NCI-H748 treated with DMSO at 0.1 percent for 48 hours (cell line): ENCODE data around the gene SPDYC.
"Not testable (repeated sequence)": the region's sequence is repeated elsewhere in the genome, so short reads cannot be mapped to it uniquely, and the experiment has no call there.

Experiments used
- DNase-seq: peaks from one replicate; lab custom pipeline; 2025; lab: John Stamatoyannopoulos, UW

Gene SPDYC

DNA sequence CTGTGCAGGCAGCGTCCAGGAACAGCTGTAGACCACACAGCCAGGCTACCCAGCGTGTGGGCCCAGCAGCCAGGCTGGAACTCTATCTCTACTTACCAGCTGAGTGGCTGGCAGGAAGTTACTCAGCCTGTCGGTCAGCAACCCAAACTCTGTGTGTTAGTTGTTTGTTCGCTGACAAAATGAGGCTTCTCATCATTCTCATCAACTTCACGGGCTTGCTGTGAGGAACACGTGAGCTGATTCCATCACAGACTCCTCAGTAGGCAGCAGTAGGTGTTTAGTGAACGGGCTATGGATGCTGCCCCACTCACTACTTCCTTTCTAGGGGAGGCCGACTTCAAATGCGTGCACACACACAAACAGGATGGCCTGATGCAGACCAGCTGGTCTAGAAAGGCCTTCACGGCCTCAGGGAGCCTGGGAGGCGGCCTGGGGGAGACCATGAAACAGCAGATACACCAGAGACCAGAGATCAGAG, 830 bp upstream of the SPDYC start:
- DNase-seq, result no peak

- no peak for DNase-seq
Measured at GRCh38 chr11:65172600-65172999, 2.6 kb downstream of the SPDYC start.

- DNase-seq, result not testable (repeated sequence)
Measured at GRCh38 chr11:65174571-65175010, 4.6 kb downstream of the SPDYC start.

GRCh38 chr11:65180877-65181568, 11.0 kb downstream of the SPDYC start:
- peak; percentile 26 for DNase-seq

GRCh38 chr11:65181569-65182257, 11.7 kb downstream of the SPDYC start, which contains the start of gene CAPN1:
Gene CAPN1 (plus strand): TSS chr11:65181928. CDS start chr11:65182702, 774 bp downstream.
- peak; percentile 37 for DNase-seq

DNA sequence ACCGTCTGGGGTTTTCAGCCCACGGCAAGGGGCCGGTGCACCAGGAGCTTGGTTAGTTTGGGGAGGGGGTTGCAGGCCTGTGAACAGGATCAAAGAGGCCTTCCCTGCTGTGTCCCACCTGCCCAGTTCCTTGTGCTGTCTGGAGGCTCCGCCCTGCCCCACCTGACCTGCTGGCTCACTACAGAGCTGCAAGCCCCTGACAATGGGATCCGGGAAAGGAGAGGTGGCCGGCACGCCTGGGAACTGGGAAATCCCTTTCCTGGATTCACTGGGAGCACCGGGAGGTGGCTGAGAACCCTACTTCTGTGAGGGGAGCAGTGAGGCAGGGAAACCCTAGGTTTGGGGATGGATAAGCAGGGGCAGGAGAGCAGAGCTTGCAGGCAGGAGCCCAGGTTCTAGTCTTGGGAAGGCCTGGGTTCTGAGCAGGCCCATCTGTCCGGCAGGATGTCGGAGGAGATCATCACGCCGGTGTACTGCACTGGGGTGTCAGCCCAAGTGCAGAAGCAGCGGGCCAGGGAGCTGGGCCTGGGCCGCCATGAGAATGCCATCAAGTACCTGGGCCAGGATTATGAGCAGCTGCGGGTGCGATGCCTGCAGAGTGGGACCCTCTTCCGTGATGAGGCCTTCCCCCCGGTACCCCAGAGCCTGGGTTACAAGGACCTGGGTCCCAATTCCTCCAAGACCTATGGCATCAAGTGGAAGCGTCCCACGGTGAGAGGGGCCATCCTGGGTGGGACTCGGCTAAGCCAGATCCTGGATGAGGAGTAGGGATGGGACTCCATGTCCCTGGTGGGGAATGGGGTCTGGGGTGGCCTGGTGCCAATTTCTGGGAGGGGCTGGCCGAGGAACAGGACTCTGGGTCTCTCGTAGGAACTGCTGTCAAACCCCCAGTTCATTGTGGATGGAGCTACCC, 12.5 kb downstream of the SPDYC start:
- DNase-seq, result peak; percentile 18

- no peak for DNase-seq
Measured at GRCh38 chr11:65183201-65183891, 13.3 kb downstream of the SPDYC start.

- DNase-seq, result no peak
Measured at GRCh38 chr11:65184146-65184545, 14.1 kb downstream of the SPDYC start.

- no peak for DNase-seq
Measured at GRCh38 chr11:65185171-65185570, 15.1 kb downstream of the SPDYC start.

DNA sequence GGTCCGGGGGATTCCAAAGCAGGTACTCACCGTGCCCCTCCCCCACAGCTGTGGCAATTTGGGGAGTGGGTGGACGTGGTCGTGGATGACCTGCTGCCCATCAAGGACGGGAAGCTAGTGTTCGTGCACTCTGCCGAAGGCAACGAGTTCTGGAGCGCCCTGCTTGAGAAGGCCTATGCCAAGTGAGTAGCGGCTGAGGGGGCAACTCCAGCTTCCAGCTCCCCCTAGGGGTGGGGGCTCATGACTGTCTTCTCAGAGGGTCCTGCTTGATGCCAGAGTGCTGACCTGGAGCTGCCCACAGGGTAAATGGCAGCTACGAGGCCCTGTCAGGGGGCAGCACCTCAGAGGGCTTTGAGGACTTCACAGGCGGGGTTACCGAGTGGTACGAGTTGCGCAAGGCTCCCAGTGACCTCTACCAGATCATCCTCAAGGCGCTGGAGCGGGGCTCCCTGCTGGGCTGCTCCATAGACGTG, 15.9 kb downstream of the SPDYC start:
- DNase-seq, result no peak

DNA sequence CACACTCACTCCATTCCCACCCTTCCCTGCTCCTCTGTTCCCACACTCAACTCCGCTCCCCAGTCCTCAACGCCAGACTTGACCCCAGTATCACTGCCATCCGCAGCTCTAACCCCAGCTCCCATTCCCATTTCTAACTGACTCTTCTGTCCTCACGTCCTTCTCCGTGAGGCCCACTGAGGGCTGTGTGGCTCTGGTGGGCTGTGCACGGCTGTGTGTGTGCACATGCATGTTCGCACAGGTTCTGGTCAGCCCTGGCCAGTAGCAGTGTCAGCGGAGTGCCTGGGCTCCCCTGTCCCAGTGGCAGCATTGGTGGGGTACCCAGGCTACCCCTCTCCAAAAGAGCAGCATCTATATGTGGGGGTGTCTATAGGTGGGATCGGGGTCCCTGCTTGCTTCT, 16.7 kb downstream of the SPDYC start:
- DNase-seq, result no peak

GRCh38 chr11:65187146-65187675, 17.2 kb downstream of the SPDYC start:
- no peak for DNase-seq

DNA sequence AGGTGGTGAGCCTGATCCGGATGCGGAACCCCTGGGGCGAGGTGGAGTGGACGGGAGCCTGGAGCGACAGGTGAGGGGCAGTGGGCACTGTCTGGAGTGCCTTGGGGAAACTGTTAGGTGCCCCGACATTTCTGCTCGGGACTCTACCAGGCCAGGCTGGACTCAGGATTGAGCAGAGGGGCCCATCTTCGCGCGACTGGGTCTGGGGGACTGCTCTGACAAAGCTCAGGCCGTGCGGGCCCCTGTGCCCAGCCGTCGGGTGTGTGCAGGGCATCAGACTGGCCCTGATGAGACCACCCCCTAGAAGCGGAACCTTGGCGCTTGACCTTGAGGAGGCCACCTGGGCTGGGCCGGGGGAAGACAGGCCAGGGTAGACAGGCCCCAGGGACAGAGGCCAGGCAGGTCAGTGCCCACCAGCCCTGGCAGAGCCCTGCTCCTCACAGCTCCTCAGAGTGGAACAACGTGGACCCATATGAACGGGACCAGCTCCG, 18.0 kb downstream of the SPDYC start:
- no peak for DNase-seq

GRCh38 chr11:65188486-65188885, 18.5 kb downstream of the SPDYC start:
- no peak for DNase-seq

DNA sequence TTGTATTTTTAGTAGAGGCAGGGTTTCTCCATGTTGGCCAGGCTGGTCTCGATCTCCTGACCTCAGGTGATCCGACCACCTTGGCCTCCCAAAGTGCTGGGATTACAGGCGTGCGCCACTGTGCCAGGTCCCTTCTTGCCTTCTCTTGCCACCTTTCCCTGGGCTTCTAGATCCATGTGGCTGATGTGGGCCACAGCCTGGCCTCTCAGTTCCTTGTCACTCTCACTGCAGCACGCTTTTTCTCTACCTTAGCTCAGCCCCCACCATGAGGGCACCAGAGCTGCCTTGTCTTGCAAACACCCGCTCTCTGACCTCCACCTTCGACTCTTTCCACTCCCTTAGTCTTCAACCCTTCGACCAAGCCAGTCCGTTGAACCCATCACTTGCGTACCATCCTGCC, 19.2 kb downstream of the SPDYC start:
- no peak for DNase-seq

GRCh38 chr11:65194564-65194963, 24.5 kb downstream of the SPDYC start:
- DNase-seq, result no peak

GRCh38 chr11:65204143-65204542, 34.1 kb downstream of the SPDYC start:
- DNase-seq, result no peak

DNA sequence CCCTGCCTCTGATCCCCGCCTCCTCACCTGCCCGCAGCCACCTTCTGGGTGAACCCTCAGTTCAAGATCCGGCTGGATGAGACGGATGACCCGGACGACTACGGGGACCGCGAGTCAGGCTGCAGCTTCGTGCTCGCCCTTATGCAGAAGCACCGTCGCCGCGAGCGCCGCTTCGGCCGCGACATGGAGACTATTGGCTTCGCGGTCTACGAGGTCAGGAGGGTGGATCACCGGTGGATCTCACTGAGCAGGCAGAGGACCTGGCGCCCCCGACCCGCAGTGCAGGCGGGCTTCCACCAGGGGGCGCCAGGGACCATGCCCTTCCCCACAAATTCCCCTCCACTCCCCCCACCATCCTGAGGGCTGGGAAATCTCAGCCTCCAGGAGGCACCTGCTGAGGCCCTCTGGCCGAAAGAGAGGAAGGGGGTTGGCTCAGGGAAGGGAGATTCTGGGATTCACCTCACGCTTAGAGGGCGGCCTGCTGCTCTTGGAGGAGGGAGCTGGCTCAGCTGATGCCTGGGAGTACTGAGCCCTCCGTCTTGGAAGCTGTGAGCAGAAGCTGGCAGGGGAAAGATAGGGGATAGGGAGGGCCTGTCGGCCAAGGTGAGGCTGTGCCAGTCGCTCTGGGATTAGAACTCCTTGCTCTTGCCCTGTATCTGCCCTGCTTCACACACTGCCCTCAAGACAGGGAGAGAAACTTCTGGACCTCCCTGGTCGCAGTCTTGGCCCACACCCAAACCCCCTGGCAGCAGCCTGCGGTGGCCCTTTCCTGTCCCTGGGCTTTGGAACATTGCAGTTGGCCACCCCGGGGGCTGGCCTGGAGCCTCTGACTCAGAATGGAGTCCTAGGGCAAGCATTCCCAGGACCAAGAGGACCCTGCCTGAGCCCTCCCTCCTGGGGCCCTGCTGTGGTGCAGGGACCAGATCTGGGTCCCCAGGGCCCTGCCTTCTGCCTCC, 34.9 kb downstream of the SPDYC start:
- DNase-seq, result no peak

DNA sequence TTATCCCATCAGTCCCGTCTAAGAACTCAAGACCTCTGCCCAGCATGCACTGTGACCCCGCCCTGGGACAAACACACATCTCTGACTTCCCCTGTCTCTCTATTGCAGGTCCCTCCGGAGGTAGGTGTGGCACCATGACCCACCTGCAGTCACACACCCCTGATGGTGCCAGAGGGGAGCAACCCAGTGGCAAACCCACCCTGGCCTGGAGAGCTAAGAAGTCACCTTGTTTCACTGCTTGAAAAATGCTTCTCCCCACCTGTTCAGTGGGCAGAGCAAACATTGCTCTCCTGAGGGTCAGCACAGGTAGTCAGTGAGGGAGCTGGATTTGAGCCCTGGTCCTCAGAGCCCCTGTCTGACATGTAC, 35.6 kb downstream of the SPDYC start:
- DNase-seq, result no peak

DNA sequence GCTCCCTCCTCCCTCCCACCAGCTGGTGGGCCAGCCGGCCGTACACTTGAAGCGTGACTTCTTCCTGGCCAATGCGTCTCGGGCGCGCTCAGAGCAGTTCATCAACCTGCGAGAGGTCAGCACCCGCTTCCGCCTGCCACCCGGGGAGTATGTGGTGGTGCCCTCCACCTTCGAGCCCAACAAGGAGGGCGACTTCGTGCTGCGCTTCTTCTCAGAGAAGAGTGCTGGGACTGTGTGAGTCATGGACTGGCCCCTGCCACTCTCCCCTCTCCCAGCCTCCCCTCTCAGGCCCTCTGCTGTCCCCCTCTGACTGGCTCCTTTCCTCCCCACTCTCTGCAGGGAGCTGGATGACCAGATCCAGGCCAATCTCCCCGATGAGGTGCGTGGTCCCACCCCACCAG, 36.4 kb downstream of the SPDYC start:
- DNase-seq, result no peak
